Measurements from ENCODE around the gene PGA3. TPM values are rescaled to one million over a fixed set of nuclear protein-coding genes. Genes with fewer than 3 reads are reported as not detected.

The PGA3 gene
- total RNA-seq, 1 donor: not detected

DNA sequence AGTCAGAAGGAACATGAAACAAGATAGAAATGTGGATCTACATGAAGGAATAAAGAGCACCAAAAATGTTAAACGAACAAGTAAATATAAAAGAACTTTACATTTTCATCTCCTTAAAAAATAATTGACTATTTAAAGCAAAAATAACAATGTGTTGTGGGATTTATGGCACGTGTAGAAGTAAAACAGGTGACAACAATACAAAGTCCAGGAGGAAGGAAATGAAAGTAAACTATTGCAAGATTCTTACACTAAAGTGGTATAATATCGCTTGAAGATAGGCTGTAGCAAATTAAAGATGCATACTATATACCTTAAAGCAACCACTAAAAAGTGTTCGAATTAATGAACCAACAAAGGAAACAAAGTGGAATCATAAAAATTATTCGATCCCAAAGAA is 47.6 kb upstream of the PGA3 start:
- peaks cover 20% of the 10 kb centered on the region for H4K20me1 ChIP-seq (ENCODE audit: insufficient read depth, low read length)
- H3K36me3 ChIP-seq (ENCODE audit: insufficient read depth, low read length): peaks cover 7% of the 10 kb centered on the region
- no peak overlapping the region for H3K27ac ChIP-seq (ENCODE audit: low read depth, low read length)
- H3K4me2 ChIP-seq (ENCODE audit: insufficient read depth, low read length): no peak overlapping the region
- H3K27me3 ChIP-seq (ENCODE audit: insufficient read depth, low read length): no peaks in the 10 kb centered on the region
- no peak overlapping the region for H3K4me3 ChIP-seq (ENCODE audit: insufficient read depth, low read length)
- peaks cover 42% of the 10 kb centered on the region for H3K4me1 ChIP-seq (ENCODE audit: insufficient read depth, low read length)
- peaks cover 87% of the 10 kb centered on the region for H3K79me2 ChIP-seq (ENCODE audit: insufficient read depth, low read length)
- DNase-seq (ENCODE audit: insufficient read length, low spot score, missing footprints): no peak
- H3K9me3 ChIP-seq (ENCODE audit: low read depth, low read length): no peaks in the 10 kb centered on the region
- H2AFZ ChIP-seq (ENCODE audit: low read length): no peak overlapping the region
- TF ChIP-seq, protein P1, sequence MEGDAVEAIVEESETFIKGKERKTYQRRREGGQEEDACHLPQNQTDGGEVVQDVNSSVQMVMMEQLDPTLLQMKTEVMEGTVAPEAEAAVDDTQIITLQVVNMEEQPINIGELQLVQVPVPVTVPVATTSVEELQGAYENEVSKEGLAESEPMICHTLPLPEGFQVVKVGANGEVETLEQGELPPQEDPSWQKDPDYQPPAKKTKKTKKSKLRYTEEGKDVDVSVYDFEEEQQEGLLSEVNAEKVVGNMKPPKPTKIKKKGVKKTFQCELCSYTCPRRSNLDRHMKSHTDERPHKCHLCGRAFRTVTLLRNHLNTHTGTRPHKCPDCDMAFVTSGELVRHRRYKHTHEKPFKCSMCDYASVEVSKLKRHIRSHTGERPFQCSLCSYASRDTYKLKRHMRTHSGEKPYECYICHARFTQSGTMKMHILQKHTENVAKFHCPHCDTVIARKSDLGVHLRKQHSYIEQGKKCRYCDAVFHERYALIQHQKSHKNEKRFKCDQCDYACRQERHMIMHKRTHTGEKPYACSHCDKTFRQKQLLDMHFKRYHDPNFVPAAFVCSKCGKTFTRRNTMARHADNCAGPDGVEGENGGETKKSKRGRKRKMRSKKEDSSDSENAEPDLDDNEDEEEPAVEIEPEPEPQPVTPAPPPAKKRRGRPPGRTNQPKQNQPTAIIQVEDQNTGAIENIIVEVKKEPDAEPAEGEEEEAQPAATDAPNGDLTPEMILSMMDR (IDR thresholded peaks at IDR 0.05; ENCODE audit: extremely low read depth, low read depth, low read length): no peak

DNA sequence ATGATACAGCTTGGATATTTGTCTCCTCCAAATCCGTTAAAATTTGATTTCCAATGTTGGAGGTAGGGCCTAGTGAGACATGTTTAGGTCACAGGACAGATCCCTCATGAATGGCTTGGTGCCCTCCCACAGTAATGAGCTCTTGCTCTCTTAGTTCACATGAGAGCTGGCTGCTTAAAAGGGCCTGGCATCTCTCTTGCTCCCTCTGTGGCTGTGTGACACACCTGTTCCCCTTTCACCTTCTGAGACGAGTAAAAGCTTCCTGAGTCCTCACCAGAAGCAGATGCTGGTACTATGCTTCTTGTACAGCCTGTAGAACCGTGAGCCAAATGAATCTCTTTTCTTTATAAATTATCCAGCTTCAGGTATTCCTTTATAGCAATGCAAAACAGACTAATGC is 45.6 kb upstream of the PGA3 start:
- Histone ChIP-seq H3K4me3 (ENCODE audit: insufficient read depth, low read length) (no peak overlapping the region), H4K20me1 (ENCODE audit: insufficient read depth, low read length) (peaks cover 1% of the 10 kb centered on the region), H3K27ac (ENCODE audit: low read depth, low read length) (no peak overlapping the region), H3K4me2 (ENCODE audit: insufficient read depth, low read length) (no peak overlapping the region), H3K4me1 (ENCODE audit: insufficient read depth, low read length) (peaks cover 45% of the 10 kb centered on the region), H3K79me2 (ENCODE audit: insufficient read depth, low read length) (peaks cover 81% of the 10 kb centered on the region), H3K36me3 (ENCODE audit: insufficient read depth, low read length) (peaks cover 7% of the 10 kb centered on the region), H2AFZ (ENCODE audit: low read length) (no peak overlapping the region), H3K9me3 (ENCODE audit: low read depth, low read length) (no peaks in the 10 kb centered on the region), H3K27me3 (ENCODE audit: insufficient read depth, low read length) (no peaks in the 10 kb centered on the region)
- TF ChIP-seq, protein P1 (IDR thresholded peaks at IDR 0.05; ENCODE audit: extremely low read depth, low read depth, low read length): no peak
- no peak for DNase-seq (ENCODE audit: insufficient read length, low spot score, missing footprints)

DNA sequence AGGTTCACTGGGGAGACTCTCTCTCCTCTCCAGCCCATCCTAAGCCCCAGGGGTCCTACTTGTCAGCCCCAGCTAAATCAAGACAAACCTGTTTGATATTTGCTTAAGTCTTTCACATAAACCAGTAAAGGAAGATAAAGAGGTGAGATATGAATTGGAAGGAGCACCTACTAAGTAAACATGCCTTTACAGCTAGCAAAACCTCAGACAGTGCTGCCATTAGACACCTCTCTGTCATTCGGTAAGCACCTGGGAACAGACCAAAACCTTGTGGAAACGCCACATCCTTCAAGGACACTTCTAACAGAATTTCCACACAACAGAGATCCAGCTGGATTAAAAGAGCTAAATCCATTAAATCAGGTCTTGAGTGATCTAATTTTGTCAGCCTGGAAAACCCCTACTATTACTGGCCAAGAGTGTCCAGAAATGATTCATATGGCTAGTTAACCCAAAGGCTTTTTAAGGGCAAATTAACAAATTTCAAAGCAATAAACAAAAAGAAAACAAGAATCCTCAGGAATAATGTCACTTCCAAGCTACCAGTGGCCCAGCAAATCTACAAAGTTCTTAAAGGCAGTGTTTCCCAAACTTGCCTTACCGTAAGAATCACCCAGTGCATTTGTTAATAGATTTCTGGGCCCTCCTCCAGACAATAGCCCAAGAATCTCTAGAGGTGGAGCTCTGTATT is 44.5 kb upstream of the PGA3 start:
- TF ChIP-seq, protein P1 (IDR thresholded peaks at IDR 0.05; ENCODE audit: extremely low read depth, low read depth, low read length): no peak

DNA sequence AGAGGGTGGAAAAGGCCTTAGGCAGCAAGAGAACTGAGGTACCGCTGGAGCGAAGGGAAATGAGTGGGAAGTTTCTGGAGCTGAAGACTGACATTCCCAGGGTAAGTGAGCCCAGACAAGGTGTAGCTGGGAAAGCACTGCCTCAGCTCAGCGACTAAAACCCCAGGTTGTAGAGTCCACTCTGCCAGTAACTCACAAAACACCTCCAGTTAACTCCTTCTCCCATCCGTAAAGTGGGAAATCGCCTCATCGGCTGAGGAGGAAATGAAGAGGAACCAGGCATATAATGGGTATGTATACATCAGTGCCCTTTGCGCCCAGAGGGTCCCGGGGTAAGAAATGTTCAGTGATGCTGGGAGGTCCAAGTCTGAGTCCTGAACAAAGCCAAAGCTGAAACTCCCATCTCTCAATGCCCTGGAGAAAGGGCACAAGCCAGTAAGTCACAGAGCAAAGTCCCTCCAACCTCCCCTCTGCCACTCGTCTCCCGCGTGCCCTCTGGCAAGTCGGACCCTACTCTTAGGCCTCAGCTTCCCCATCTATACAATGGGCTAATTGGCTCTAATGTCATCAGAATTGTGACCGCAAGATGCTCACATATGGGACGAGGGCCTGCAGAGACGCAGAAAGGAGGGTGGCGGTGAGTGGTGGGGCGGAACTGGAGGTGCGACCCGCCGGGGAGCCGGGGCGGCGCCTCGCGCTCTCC is 42.7 kb upstream of the PGA3 start:
- peak overlapping the region; percentile 79 for H3K27ac ChIP-seq (ENCODE audit: low read depth, low read length)
- no peak for DNase-seq (ENCODE audit: insufficient read length, low spot score, missing footprints)
- peak overlapping the region; percentile 65 for H2AFZ ChIP-seq (ENCODE audit: low read length)
- peaks cover 7% of the 10 kb centered on the region for H3K36me3 ChIP-seq (ENCODE audit: insufficient read depth, low read length)
- H3K9me3 ChIP-seq (ENCODE audit: low read depth, low read length): no peaks in the 10 kb centered on the region
- TF ChIP-seq, protein P1 (IDR thresholded peaks at IDR 0.05; ENCODE audit: extremely low read depth, low read depth, low read length): no peak
- H3K27me3 ChIP-seq (ENCODE audit: insufficient read depth, low read length): no peaks in the 10 kb centered on the region
- H3K79me2 ChIP-seq (ENCODE audit: insufficient read depth, low read length): peaks cover 56% of the 10 kb centered on the region
- peaks cover 30% of the 10 kb centered on the region for H3K4me1 ChIP-seq (ENCODE audit: insufficient read depth, low read length)
- H3K4me3 ChIP-seq (ENCODE audit: insufficient read depth, low read length): peak overlapping the region; percentile 82
- peak overlapping the region; percentile 100 for H3K4me2 ChIP-seq (ENCODE audit: insufficient read depth, low read length)
- H4K20me1 ChIP-seq (ENCODE audit: insufficient read depth, low read length): no peaks in the 10 kb centered on the region

More for the DNA sequence above, 44.5 kb upstream of the PGA3 start:
- Histone ChIP-seq H3K4me2 (ENCODE audit: insufficient read depth, low read length) (peak overlapping the region; percentile 58), H3K9me3 (ENCODE audit: low read depth, low read length) (no peaks in the 10 kb centered on the region), H4K20me1 (ENCODE audit: insufficient read depth, low read length) (no peaks in the 10 kb centered on the region), H2AFZ (ENCODE audit: low read length) (peak overlapping the region; percentile 11), H3K79me2 (ENCODE audit: insufficient read depth, low read length) (peaks cover 74% of the 10 kb centered on the region), H3K36me3 (ENCODE audit: insufficient read depth, low read length) (peaks cover 7% of the 10 kb centered on the region), H3K27me3 (ENCODE audit: insufficient read depth, low read length) (no peaks in the 10 kb centered on the region), H3K27ac (ENCODE audit: low read depth, low read length) (peak overlapping the region; percentile 77), H3K4me1 (ENCODE audit: insufficient read depth, low read length) (peaks cover 34% of the 10 kb centered on the region), H3K4me3 (ENCODE audit: insufficient read depth, low read length) (peak overlapping the region; percentile 18)
- DNase-seq (ENCODE audit: insufficient read length, low spot score, missing footprints): peak; percentile 87
